ENCODE results near the gene TBX21.

Gene TBX21

DNA sequence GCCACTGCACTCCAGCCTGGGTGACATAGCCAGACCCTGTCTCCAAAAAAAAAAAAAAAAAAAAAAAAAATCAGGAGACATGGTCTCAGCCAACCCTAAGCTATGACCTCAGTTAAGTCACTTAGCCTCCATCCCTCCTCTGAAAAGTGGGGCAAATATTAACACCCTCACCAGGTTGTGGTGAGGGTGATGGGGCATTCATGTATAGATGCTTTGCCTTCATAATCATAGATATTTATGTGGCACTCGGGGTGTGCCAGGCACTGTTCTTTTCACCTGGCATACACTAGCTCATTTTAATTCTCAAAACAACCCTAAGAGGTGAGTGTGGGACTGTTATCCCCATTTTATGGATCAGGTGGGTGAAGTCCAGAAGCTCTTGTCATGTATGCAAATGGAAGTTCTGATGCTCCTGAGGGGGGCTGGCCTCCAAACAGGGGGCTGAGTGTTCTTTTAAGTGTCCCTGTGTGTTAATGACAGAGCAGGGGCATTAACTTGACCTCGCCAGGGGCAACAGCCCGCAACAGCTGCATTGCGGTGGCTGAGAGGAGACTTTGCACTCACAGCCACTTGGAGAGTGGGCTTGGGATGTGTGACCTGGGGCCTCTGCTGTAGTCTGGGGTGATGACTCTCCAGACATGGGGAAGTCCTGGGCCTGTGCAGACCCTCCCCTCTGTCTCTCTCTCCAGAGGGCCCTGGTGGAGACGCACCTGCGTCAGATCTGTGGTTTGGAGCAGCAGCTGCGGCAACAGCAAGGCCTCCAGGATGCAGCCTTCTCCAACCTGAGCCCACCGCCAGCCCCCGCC, 34.9 kb upstream of the TBX21 start:
- FAIRE-seq (peak; percentile 57), DNase-seq (ENCODE audit: insufficient read length, low spot score) (no peak)

DNA sequence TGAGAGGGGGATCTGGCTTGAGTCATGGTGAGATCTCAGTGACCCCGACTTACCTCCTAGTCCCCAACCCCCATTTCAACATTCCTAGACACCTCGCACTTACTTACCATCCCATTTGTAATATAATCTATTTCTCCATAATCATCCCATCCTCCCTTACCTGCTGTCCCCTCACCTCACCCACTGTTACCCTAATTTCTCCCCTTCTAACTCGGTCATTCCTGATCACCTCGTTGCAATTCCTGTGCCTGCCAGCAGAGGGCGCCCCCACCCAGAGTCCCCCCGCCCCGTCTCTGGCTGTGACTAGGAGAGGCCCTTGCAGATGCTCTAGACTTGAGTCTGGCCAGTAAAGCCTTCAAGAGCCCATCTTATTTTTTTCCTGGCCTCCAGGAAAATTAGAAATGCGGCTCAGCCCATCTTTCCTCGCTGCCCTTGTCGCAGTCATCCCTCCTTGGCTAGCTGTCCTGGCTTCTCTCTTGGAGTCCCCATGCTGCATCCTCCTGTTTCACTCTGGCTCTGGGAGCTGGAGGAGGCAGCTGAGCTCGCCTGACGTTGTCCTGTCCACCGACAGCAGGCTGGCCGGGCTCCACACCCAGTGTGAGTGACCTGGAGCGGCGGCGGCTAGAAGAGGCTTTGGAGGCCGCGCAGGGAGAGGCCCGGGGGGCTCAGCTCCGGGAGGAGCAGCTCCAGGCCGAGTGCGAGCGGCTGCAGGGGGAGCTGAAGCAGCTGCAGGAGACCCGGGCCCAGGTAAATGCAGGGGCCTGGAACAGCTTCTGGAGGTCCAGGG, 34.1 kb upstream of the TBX21 start:
- FAIRE-seq: peak; percentile 87
- DNase-seq (ENCODE audit: insufficient read length, low spot score): peak; percentile 95

DNA sequence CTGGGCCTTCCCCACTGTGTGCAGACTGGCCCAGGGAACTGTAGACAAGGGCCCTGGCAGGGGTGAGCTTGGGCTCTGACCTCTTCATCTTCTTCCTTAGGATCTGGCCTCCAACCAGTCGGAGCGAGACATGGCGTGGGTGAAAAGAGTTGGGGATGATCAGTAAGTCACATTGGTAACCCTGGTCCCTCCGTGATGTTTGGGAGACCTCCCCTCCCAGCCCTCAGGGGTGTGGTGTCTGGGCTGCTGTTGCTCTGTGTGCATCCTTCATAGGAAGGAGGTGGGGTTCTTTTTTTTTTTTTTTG, 33.5 kb upstream of the TBX21 start:
- FAIRE-seq (peak; percentile 31), DNase-seq (ENCODE audit: insufficient read length, low spot score) (no peak)

GRCh38 chr17:47700471-47701449, 32.3 kb upstream of the TBX21 start:
- FAIRE-seq: no peak
- DNase-seq (ENCODE audit: insufficient read length, low spot score): no peak

GRCh38 chr17:47701608-47702007, 31.4 kb upstream of the TBX21 start:
- DNase-seq (ENCODE audit: insufficient read length, low spot score): no peak
- FAIRE-seq: no peak

DNA sequence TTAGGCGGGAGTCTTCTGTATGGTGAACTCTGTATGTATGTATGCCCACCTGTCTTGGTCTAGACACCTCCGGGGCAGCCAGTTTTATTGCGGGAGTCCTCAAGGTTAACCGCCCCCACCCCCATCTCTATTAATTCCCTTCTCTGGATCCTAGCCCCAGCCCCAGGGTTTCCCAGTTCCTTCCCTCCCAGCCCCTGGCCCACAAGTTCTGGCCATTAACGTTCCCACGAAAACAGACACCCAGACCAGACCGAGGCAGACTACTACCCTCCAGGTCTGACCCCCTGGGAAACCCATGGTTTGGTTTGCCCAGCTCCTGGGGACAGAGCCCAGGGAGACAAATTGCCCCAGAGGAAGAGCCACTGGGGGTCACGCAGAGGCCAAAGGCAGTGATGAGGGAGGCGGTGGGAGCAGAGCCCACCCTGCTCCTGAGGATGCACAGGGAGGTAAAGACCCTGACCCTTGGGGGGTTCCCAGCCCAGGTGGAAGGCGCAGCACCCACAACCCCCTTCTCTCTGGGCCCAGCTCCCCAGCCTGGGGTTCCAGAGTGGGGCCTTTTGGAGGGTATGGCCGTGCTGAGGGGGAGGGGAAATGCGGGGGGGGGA, 30.5 kb upstream of the TBX21 start:
- DNase-seq (ENCODE audit: insufficient read length, low spot score): no peak
- FAIRE-seq: no peak

GRCh38 chr17:47703191-47703591, 29.8 kb upstream of the TBX21 start:
- DNase-seq (ENCODE audit: insufficient read length, low spot score) (no peak), FAIRE-seq (no peak)

GRCh38 chr17:47703671-47704070, 29.4 kb upstream of the TBX21 start:
- DNase-seq (ENCODE audit: insufficient read length, low spot score) (no peak), FAIRE-seq (no peak)

- FAIRE-seq: no peak
- DNase-seq (ENCODE audit: insufficient read length, low spot score): no peak
These were observed 28.9 kb upstream of the TBX21 start for GRCh38 chr17:47704116-47704515.

DNA sequence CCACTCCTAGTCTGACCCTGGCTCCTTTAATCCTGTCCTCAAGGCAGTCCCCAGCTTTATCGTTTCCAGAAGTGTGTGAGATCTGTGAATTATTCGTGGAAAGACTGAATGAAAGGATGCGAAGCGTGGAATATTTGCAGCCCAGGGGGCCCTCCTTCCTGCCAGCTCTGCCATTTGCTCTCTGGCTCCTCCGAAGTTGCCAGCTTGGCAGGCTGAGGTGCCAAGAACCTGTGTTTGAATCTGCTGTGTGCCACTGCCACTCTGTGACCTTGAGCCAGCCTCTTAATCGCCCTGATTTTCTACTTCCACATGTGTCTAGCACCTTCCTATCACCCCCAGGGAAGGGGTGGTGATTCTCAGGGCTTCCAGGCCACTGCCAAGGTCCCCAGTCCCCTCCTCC, 28.3 kb upstream of the TBX21 start:
- no peak for FAIRE-seq
- no peak for DNase-seq (ENCODE audit: insufficient read length, low spot score)

- DNase-seq (ENCODE audit: insufficient read length, low spot score) (no peak), FAIRE-seq (no peak)
These were observed 27.2 kb upstream of the TBX21 start for GRCh38 chr17:47705536-47706530.

- FAIRE-seq (peak; percentile 23), DNase-seq (ENCODE audit: insufficient read length, low spot score) (no peak)
These were observed 25.8 kb upstream of the TBX21 start for GRCh38 chr17:47707056-47707804.

DNA sequence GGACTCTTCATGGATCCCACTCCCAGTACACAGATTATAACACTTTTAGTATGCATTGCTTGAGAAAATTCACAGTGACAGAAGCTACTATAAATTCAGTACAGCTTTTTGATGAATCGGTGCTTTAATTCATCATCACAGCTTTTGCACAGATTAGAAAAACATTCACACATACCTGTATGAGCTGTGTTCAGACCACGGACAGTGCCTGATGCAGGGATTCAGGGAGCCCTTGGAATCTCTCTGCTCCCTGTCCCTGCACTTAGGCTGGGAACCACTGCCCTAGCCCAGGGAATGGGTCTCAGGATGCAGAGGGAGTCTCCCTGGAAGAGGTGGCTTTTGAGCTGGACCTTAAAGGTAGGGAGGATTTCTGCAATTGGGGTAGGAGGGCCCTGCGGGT, 25.2 kb upstream of the TBX21 start:
- FAIRE-seq (peak; percentile 58), DNase-seq (ENCODE audit: insufficient read length, low spot score) (no peak)

GRCh38 chr17:47708312-47708863, 24.6 kb upstream of the TBX21 start:
- no peak for DNase-seq (ENCODE audit: insufficient read length, low spot score)
- no peak for FAIRE-seq

DNA sequence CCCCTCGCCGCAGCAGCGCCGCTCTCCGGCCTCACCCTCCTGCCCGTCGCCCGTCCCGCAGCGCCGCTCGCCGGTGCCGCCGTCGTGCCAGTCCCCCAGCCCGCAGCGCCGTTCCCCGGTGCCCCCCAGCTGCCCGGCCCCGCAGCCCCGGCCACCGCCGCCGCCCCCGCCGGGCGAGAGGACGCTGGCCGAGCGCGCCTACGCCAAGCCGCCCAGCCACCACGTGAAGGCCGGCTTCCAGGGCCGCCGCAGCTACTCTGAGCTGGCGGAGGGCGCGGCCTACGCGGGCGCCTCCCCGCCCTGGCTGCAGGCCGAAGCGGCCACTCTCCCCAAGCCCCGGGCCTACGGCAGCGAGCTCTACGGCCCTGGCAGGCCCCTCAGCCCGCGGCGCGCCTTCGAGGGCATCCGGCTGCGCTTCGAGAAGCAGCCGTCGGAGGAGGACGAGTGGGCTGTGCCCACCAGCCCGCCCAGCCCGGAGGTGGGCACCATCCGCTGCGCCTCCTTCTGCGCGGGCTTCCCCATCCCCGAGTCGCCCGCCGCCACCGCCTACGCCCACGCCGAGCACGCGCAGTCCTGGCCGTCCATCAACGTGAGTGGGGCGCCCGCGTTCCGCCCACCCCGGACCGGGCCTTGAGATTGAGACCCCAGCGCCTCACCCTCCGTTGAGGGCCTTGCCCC, 24.0 kb upstream of the TBX21 start:
- FAIRE-seq (no peak), DNase-seq (ENCODE audit: insufficient read length, low spot score) (no peak)

GRCh38 chr17:47709594-47709993, 23.4 kb upstream of the TBX21 start:
- peak; percentile 42 for FAIRE-seq
- DNase-seq (ENCODE audit: insufficient read length, low spot score): no peak

DNA sequence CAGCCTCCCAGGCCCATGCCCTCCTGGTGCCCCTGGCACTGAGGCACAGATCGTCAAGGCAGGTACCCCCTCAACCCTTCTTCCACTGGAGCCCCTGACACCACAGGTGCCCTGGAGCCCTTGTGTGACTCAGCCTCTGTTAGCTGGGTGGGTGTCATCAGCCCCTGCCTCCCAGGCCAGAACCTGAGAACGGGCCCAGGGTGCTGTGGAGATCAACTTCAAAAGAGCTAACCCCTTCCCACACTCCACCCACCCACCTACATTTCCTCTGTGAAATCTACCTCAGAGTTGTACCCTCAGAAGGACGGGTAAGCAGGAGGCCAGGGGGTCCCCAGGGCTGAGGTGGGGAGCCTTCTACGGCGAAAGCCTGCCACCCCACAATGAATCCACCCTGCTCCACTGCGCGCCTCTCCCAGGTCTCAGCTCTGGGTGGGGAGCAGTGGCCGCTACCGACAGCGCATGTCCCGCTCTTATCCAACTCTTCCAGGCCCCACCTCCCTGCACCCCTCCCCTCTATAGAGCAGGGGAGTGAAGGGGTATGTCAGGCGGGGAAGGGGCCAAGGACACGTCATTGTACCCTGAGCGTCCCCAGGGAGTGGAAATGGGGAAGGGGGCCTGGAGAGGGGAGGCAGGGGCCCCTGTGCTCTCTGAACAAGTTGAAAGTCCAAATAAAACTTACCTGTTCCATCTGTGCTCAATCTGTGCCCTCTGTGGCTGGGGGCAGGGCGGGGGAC, 21.5 kb upstream of the TBX21 start:
- no peak for DNase-seq (ENCODE audit: insufficient read length, low spot score)
- FAIRE-seq: no peak
